ENCODE results near the gene FARSB. TPM values are rescaled to one million over a fixed set of nuclear protein-coding genes. Genes with fewer than 3 reads are reported as not detected.

Gene FARSB
- total RNA-seq, 1 experiment from 2014 or later: 67.6 TPM

DNA sequence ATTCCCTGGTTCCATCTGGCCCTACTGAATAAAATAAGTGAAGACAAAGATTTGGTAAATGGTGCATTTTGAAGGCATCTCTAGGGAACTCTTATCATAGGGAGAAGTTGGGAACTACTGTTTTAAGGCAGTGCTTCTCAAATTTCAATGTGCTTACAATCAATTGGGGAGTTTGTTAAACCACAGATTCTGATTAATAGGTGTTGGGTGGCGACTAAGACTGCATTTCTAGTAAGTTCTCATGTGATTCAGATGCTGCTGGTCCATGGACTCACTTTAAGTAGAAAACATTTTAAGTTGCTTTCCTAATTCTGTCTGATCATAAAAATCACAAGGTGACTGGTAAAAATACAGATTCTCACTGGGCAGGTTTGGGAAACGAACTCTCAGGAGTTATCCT, 14.6 kb downstream of the FARSB start:
- BruUV-seq (replicated peaks): no TSS peak
- H3K36me3 Mint-ChIP-seq (ENCODE audit: insufficient read depth, unreplicated experiment): peaks cover 63% of the 10 kb centered on the region
- CTCF ChIA-PET: no interaction called here
- no peaks in the 10 kb centered on the region for H3K9me3 Mint-ChIP-seq (ENCODE audit: low read depth, unreplicated experiment)
- no peak for DNase-seq
- H3K4me3 Mint-ChIP-seq (ENCODE audit: low read depth, unreplicated experiment): no peak overlapping the region
- intact Hi-C loops (cut with micrococcal nuclease; ENCODE audit: unreplicated experiment): no loop called here
- peaks cover 32% of the 10 kb centered on the region for H3K4me1 Mint-ChIP-seq (ENCODE audit: low read depth, unreplicated experiment)
- no peak overlapping the region for H3K27ac Mint-ChIP-seq (ENCODE audit: unreplicated experiment)
- H3K27me3 Mint-ChIP-seq (ENCODE audit: unreplicated experiment): no peaks in the 10 kb centered on the region
- TF ChIP-seq, protein P1, sequence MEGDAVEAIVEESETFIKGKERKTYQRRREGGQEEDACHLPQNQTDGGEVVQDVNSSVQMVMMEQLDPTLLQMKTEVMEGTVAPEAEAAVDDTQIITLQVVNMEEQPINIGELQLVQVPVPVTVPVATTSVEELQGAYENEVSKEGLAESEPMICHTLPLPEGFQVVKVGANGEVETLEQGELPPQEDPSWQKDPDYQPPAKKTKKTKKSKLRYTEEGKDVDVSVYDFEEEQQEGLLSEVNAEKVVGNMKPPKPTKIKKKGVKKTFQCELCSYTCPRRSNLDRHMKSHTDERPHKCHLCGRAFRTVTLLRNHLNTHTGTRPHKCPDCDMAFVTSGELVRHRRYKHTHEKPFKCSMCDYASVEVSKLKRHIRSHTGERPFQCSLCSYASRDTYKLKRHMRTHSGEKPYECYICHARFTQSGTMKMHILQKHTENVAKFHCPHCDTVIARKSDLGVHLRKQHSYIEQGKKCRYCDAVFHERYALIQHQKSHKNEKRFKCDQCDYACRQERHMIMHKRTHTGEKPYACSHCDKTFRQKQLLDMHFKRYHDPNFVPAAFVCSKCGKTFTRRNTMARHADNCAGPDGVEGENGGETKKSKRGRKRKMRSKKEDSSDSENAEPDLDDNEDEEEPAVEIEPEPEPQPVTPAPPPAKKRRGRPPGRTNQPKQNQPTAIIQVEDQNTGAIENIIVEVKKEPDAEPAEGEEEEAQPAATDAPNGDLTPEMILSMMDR (IDR thresholded peaks at IDR 0.05; ENCODE audit: unreplicated experiment): no peak

DNA sequence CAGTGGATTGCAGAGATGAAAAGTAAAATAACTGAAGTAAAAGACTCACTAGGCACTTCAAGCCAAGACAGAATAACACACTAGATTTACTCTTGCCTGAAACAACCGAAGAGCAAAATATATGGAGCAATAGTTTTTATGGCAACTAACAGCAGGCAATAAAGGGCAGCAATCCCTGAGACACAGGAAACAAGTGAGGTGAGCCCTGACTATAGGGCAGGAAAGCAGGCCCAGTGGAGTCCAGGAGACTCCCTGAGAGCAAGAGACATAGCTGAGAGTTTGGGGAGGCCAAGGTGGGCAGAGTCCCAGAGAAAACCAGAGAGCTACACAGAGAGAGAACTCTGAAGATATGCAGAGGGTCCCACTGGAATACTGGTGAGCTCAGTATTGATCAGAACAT, 18.8 kb downstream of the FARSB start:
- TF ChIP-seq, protein P1 (IDR thresholded peaks at IDR 0.05; ENCODE audit: unreplicated experiment): no peak
- no peak overlapping the region for H3K4me3 Mint-ChIP-seq (ENCODE audit: low read depth, unreplicated experiment)
- no peaks in the 10 kb centered on the region for H3K9me3 Mint-ChIP-seq (ENCODE audit: low read depth, unreplicated experiment)
- no peak for DNase-seq
- CTCF ChIA-PET: no interaction called here
- peak overlapping the region; percentile 53 for H3K27ac Mint-ChIP-seq (ENCODE audit: unreplicated experiment)
- BruUV-seq (replicated peaks): no TSS peak
- no peaks in the 10 kb centered on the region for H3K27me3 Mint-ChIP-seq (ENCODE audit: unreplicated experiment)
- intact Hi-C loops (cut with micrococcal nuclease; ENCODE audit: unreplicated experiment): no loop called here
- H3K4me1 Mint-ChIP-seq (ENCODE audit: low read depth, unreplicated experiment): peaks cover 28% of the 10 kb centered on the region
- H3K36me3 Mint-ChIP-seq (ENCODE audit: insufficient read depth, unreplicated experiment): peaks cover 66% of the 10 kb centered on the region

DNA sequence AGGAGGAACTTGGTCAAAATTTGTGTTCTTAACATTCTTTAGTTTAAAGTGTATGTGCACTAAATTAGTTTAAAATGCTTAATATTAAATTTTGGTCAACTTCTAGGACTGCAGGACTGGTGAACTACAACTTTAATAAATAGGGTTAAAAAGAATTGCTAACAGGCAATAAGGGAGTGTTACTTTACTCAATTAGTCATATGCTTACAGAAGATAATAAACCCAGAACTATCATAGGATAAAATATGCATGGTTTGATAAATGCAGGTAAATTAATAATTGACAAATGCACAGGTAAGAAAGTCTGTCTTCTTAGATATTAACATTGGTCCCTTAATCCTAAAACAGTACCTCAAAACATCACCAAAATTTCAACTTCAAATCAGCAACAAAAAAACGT, 20.6 kb downstream of the FARSB start:
- peaks cover 67% of the 10 kb centered on the region for H3K36me3 Mint-ChIP-seq (ENCODE audit: insufficient read depth, unreplicated experiment)
- no TSS peak for BruUV-seq (replicated peaks)

DNA sequence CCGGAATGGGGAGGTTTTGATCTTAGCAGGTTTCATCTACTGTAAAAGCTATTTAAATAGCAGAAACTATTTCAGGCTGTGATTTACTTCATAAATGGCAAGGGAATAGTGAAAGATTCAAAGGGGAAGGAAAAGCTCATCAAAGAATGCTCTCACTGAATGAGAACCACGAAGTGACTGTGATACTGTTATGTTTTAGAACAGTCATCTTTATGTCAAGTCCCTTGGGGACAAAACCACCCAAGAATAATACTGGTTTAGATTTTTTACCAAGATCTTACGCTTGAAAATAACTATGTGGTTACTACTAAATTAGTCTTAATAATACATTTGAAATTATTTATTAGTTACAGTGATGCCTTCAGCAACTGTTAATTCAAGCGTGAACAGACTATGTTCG, 28.1 kb downstream of the FARSB start:
- Mint-ChIP-seq H3K9me3 (ENCODE audit: low read depth, unreplicated experiment) (no peaks in the 10 kb centered on the region), H3K36me3 (ENCODE audit: insufficient read depth, unreplicated experiment) (peaks cover 61% of the 10 kb centered on the region), H3K27me3 (ENCODE audit: unreplicated experiment) (no peaks in the 10 kb centered on the region), H3K4me1 (ENCODE audit: low read depth, unreplicated experiment) (no peaks in the 10 kb centered on the region), H3K27ac (ENCODE audit: unreplicated experiment) (no peak overlapping the region), H3K4me3 (ENCODE audit: low read depth, unreplicated experiment) (no peak overlapping the region)
- TF ChIP-seq, protein P1 (IDR thresholded peaks at IDR 0.05; ENCODE audit: unreplicated experiment): no peak
- no TSS peak for BruUV-seq (replicated peaks)
- no peak for DNase-seq
- CTCF ChIA-PET: no interaction called here
- intact Hi-C loops (cut with micrococcal nuclease; ENCODE audit: unreplicated experiment): no loop called here

More for the DNA sequence above, 20.6 kb downstream of the FARSB start:
- peak overlapping the region; percentile 80 for H3K27ac Mint-ChIP-seq (ENCODE audit: unreplicated experiment)
- CTCF ChIA-PET: no interaction called here
- intact Hi-C loops (cut with micrococcal nuclease; ENCODE audit: unreplicated experiment): no loop called here
- TF ChIP-seq, protein P1 (IDR thresholded peaks at IDR 0.05; ENCODE audit: unreplicated experiment): no peak
- DNase-seq: no peak
- H3K9me3 Mint-ChIP-seq (ENCODE audit: low read depth, unreplicated experiment): no peaks in the 10 kb centered on the region
- H3K27me3 Mint-ChIP-seq (ENCODE audit: unreplicated experiment): no peaks in the 10 kb centered on the region
- no peak overlapping the region for H3K4me3 Mint-ChIP-seq (ENCODE audit: low read depth, unreplicated experiment)
- peaks cover 28% of the 10 kb centered on the region for H3K4me1 Mint-ChIP-seq (ENCODE audit: low read depth, unreplicated experiment)
